ENCODE results near the gene ZER1. TPM values are rescaled to one million over a fixed set of nuclear protein-coding genes. Genes with fewer than 3 reads are reported as not detected.
A peak's percentile ranks its signal among the peaks of the same experiment; 100 is the strongest.
"Not testable (repeated sequence)": the region's sequence is repeated elsewhere in the genome, so short reads cannot be mapped to it uniquely, and the experiment has no call there.

ZER1 gene
- polyA plus RNA-seq, 3 donors, result 16.1 to 25.6 (median 18.0) TPM

DNA sequence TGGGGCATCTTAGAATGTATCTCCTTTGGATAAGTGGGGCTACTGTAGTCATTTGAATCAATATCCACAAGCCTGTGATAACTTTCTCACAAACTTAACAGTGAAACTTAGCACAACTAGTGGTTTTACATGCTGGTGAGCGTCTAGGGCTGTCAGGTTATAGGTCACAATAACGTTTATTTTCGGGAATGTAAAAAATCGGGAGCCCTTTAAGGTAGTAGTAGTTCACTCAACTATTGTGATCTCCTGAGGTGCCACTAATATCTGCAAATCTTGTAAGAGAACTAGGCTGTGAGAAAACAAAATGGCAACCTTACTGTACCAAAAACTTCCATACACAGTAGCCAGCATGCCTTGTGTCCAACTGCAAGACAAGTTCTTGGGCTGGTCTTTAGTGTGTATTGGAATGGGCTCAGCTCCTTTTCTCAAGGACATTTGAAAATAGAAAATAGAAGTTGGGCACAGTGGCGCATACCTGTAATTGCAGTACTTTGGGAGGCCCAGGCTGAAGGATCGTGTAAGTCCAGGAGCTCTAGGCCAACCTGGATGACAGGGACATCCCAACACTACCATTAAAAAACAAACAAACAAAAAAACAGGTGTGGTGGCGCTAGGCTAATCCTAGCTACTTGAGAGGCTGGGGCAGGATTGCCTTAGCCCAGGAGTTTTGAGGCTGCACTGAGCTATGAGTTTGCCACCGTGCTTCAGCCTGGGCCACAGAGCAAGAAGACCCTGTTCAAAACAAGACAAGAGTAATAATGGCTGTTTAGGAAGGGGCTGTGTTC lies 74.6 kb downstream of the ZER1 start:
- no peak overlapping the region for H3K4me3 Mint-ChIP-seq
- peaks cover 0 to under 1% (median 0%) of the 10 kb centered on the region in 3 donors for H3K27me3 Mint-ChIP-seq (ENCODE audit: low read depth in 3 of 3)
- Histone ChIP-seq H3K27me3 (ENCODE audit: control insufficient read depth in 2 of 2, insufficient read depth in 2 of 2, low read length in 2 of 2) (no peaks in the 10 kb centered on the region), H3K79me2 (ENCODE audit: insufficient read depth, low read length) (peaks cover 18% of the 10 kb centered on the region), H3K4me2 (replicated peaks; ENCODE audit: extremely low read depth, low read length, poor library complexity, severe bottlenecking) (no peak overlapping the region), H3K36me3 (replicated peaks in 1 of 2; ENCODE audit: control insufficient read depth in 1 of 2, insufficient read depth in 2 of 2, low read length in 2 of 2) (peaks cover 39 to 48% of the 10 kb centered on the region in 2 donors), H4K20me1 (ENCODE audit: insufficient read depth, low read length) (peaks cover 23% of the 10 kb centered on the region), H3K4me1 (ENCODE audit: control insufficient read depth in 1 of 2, insufficient read depth in 2 of 2, low read length in 2 of 2) (peaks cover 4 to 5% of the 10 kb centered on the region in 2 donors), H3K9me3 (replicated peaks in 1 of 2; ENCODE audit: control insufficient read depth in 1 of 2, insufficient read depth in 1 of 2, low read length in 2 of 2) (no peaks in the 10 kb centered on the region), H3K4me3 (replicated peaks in 1 of 3; ENCODE audit: low read depth in 2 of 3, low read length in 3 of 3) (no peak overlapping the region), H3K9ac (ENCODE audit: insufficient read depth, low read length, poor library complexity, severe bottlenecking) (no peak overlapping the region), H2AFZ (ENCODE audit: insufficient read depth, low read depth, low read length, poor library complexity, severe bottlenecking) (no peak overlapping the region), H3K27ac (ENCODE audit: low read depth in 1 of 2, low read length in 2 of 2) (no peak overlapping the region)
- H3K27ac Mint-ChIP-seq, result no peak overlapping the region
- WGBS (ENCODE audit: insufficient coverage), result 75% methylated on average over 4 of the region's 8 CpGs
- peaks cover 0 to 2% (median 0%) of the 10 kb centered on the region in 7 donors for H3K9me3 Mint-ChIP-seq
- TF ChIP-seq, protein P1, sequence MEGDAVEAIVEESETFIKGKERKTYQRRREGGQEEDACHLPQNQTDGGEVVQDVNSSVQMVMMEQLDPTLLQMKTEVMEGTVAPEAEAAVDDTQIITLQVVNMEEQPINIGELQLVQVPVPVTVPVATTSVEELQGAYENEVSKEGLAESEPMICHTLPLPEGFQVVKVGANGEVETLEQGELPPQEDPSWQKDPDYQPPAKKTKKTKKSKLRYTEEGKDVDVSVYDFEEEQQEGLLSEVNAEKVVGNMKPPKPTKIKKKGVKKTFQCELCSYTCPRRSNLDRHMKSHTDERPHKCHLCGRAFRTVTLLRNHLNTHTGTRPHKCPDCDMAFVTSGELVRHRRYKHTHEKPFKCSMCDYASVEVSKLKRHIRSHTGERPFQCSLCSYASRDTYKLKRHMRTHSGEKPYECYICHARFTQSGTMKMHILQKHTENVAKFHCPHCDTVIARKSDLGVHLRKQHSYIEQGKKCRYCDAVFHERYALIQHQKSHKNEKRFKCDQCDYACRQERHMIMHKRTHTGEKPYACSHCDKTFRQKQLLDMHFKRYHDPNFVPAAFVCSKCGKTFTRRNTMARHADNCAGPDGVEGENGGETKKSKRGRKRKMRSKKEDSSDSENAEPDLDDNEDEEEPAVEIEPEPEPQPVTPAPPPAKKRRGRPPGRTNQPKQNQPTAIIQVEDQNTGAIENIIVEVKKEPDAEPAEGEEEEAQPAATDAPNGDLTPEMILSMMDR (IDR thresholded peaks at IDR 0.05), result no peak
- H3K36me3 Mint-ChIP-seq, result peaks cover 39 to 43% of the 10 kb centered on the region in 2 donors
- intact Hi-C loops (cut with micrococcal nuclease), result no loop called here
- no peak for DNase-seq
- peaks cover 7% of the 10 kb centered on the region for H3K4me1 Mint-ChIP-seq

DNA sequence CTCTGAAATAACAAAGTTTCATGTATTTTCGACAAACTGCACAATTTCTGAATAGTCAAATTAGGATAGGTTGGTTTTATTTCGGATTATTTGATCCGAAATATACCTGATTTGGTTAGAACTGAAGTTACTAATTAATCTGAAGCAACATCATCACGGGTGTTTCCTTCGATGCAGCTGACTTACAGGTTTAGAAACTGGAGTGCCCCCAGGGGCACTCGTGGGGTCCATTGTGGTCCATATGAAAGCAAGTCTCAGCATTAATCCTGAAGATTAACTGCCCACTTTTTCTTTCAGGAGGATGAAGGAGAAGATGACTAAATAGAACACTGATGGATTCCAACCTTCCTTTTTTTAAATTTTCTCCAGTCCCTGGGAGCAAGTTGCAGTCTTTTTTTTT lies 77.4 kb downstream of the ZER1 start:
- Mint-ChIP-seq H3K27ac (no peak overlapping the region), H3K4me1 (peaks cover 15% of the 10 kb centered on the region), H3K36me3 (peaks cover 49 to 53% of the 10 kb centered on the region in 2 donors), H3K4me3 (no peak overlapping the region), H3K27me3 (ENCODE audit: low read depth in 3 of 3) (no peaks in the 10 kb centered on the region), H3K9me3 (peaks cover 0 to 2% (median 0%) of the 10 kb centered on the region in 7 donors)
- Histone ChIP-seq H3K36me3 (replicated peaks in 1 of 2; ENCODE audit: control insufficient read depth in 1 of 2, insufficient read depth in 2 of 2, low read length in 2 of 2) (peaks cover 47 to 57% of the 10 kb centered on the region in 2 donors), H3K27ac (ENCODE audit: low read depth in 1 of 2, low read length in 2 of 2) (no peak overlapping the region), H3K9ac (ENCODE audit: insufficient read depth, low read length, poor library complexity, severe bottlenecking) (no peak overlapping the region), H3K79me2 (ENCODE audit: insufficient read depth, low read length) (peaks cover 40% of the 10 kb centered on the region), H4K20me1 (ENCODE audit: insufficient read depth, low read length) (peaks cover 44% of the 10 kb centered on the region), H3K4me1 (ENCODE audit: control insufficient read depth in 1 of 2, insufficient read depth in 2 of 2, low read length in 2 of 2) (peaks cover 14 to 15% of the 10 kb centered on the region in 2 donors), H2AFZ (ENCODE audit: insufficient read depth, low read depth, low read length, poor library complexity, severe bottlenecking) (no peak overlapping the region), H3K4me3 (replicated peaks in 1 of 3; ENCODE audit: low read depth in 2 of 3, low read length in 3 of 3) (no peak overlapping the region), H3K9me3 (replicated peaks in 1 of 2; ENCODE audit: control insufficient read depth in 1 of 2, insufficient read depth in 1 of 2, low read length in 2 of 2) (no peaks in the 10 kb centered on the region), H3K27me3 (ENCODE audit: control insufficient read depth in 2 of 2, insufficient read depth in 2 of 2, low read length in 2 of 2) (no peaks in the 10 kb centered on the region), H3K4me2 (replicated peaks; ENCODE audit: extremely low read depth, low read length, poor library complexity, severe bottlenecking) (no peak overlapping the region)
- no peak for DNase-seq
- 100% methylated on average over 2 of the region's 6 CpGs for WGBS (ENCODE audit: insufficient coverage)
- TF ChIP-seq, protein P1 (IDR thresholded peaks at IDR 0.05), result no peak
- intact Hi-C loops (cut with micrococcal nuclease), result no loop called here

DNA sequence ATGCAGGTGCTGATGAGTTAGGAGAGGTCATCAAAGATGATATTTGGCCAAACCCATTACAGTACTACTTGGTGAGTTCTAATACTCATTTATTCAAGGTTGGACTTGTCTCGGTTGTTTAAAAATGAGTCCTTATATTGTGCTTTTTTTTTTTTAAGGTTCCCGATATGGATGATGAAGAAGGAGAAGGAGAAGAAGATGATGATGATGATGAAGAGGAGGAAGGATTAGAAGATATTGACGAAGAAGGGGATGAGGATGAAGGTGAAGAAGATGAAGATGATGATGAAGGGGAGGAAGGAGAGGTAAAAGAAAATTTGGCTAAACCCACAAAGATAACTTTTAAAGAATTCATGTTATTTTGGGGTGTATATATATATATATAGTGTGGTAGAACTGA lies 78.0 kb downstream of the ZER1 start:
- H2AFZ ChIP-seq (ENCODE audit: insufficient read depth, low read depth, low read length, poor library complexity, severe bottlenecking); DNase-seq; H3K4me3 ChIP-seq (replicated peaks in 1 of 3; ENCODE audit: low read depth in 2 of 3, low read length in 3 of 3); H3K9ac ChIP-seq (ENCODE audit: insufficient read depth, low read length, poor library complexity, severe bottlenecking); intact Hi-C loops (cut with micrococcal nuclease); H3K9me3 ChIP-seq (replicated peaks in 1 of 2; ENCODE audit: control insufficient read depth in 1 of 2, insufficient read depth in 1 of 2, low read length in 2 of 2); H3K27ac ChIP-seq (ENCODE audit: low read depth in 1 of 2, low read length in 2 of 2); H3K4me2 ChIP-seq (replicated peaks; ENCODE audit: extremely low read depth, low read length, poor library complexity, severe bottlenecking); H3K27me3 ChIP-seq (ENCODE audit: control insufficient read depth in 2 of 2, insufficient read depth in 2 of 2, low read length in 2 of 2); H3K27me3 Mint-ChIP-seq (ENCODE audit: low read depth in 3 of 3); H3K9me3 Mint-ChIP-seq; H3K4me3 Mint-ChIP-seq: not testable (repeated sequence)
- Mint-ChIP-seq H3K27ac (peak overlapping the region in 1 of 7 donors; percentile 3), H3K4me1 (peaks cover 15% of the 10 kb centered on the region), H3K36me3 (peaks cover 49 to 53% of the 10 kb centered on the region in 2 donors)
- peaks cover 44% of the 10 kb centered on the region for H4K20me1 ChIP-seq (ENCODE audit: insufficient read depth, low read length)
- peaks cover 47 to 57% of the 10 kb centered on the region in 2 donors for H3K36me3 ChIP-seq (replicated peaks in 1 of 2; ENCODE audit: control insufficient read depth in 1 of 2, insufficient read depth in 2 of 2, low read length in 2 of 2)
- H3K4me1 ChIP-seq (ENCODE audit: control insufficient read depth in 1 of 2, insufficient read depth in 2 of 2, low read length in 2 of 2), result peaks cover 14 to 16% of the 10 kb centered on the region in 2 donors
- peaks cover 40% of the 10 kb centered on the region for H3K79me2 ChIP-seq (ENCODE audit: insufficient read depth, low read length)
- WGBS (ENCODE audit: insufficient coverage), result no CpG with 5 or more reads among the region's 3 CpGs

Measured in CD14-positive monocyte (primary cell).